ENCODE results near the gene ZBTB8A.
"Not testable (repeated sequence)": the region's sequence is repeated elsewhere in the genome, so short reads cannot be mapped to it uniquely, and the experiment has no call there.

ZBTB8A gene

DNA sequence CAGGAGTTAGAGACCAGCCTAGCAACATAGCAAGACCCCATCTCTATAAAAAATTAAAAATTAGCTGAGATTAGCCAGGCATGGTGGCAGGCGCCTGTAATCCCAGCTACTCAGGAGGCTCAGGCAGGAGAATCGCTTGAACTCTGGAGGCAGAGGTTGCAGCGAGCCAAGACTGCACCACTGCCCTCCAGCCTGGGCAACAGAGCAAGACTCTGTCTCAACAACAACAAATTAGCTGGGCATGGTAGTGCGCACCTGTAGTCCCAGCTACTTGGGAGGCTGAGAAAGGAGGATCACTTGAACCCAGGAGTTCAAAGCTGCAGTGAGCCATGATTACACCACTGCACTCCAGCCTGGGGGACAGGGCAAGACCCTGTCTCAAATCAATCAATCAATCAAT, 90.9 kb downstream of the ZBTB8A start:
- H3K9ac ChIP-seq (ENCODE audit: low read depth in 1 of 2, low read length in 2 of 2); H3K9me3 ChIP-seq (ENCODE audit: control insufficient read depth in 2 of 2, low read length in 2 of 2); H3K4me1 ChIP-seq (ENCODE audit: control insufficient read depth in 2 of 2, insufficient read depth in 2 of 2, low read length in 2 of 2); H3K27me3 ChIP-seq (ENCODE audit: control insufficient read depth in 2 of 2, insufficient read depth in 2 of 2, low read length in 2 of 2); H3K4me3 ChIP-seq (ENCODE audit: low read length in 2 of 2); H3K27ac ChIP-seq (ENCODE audit: low read depth in 2 of 2, low read length in 2 of 2): not testable (repeated sequence)
- peaks cover 15 to 20% of the 10 kb centered on the region in 2 donors for H3K36me3 ChIP-seq (ENCODE audit: control insufficient read depth in 2 of 2, insufficient read depth in 2 of 2, low read length in 2 of 2)

DNA sequence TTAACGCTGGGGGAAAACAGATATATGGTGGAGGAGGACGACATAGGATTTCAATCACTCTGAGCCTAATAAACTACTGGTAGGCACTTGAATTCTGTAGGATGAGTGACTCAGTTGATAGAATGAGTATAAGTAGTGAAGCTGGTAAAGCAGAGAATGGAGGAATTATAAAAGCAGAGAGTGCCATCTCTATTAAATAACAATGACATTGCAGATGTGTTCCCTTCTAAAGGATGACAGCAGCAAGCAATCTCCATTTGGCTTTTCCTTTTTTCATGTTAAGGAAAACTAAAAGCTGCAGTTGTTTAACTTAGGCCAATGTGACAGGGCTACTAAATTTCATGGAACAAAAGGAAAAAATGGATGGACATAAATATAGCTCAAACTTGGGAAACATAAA, 93.6 kb downstream of the ZBTB8A start:
- H3K27ac ChIP-seq (ENCODE audit: low read depth in 2 of 2, low read length in 2 of 2): no peak overlapping the region
- H3K27me3 ChIP-seq (ENCODE audit: control insufficient read depth in 2 of 2, insufficient read depth in 2 of 2, low read length in 2 of 2): no peaks in the 10 kb centered on the region
- H3K36me3 ChIP-seq (ENCODE audit: control insufficient read depth in 2 of 2, insufficient read depth in 2 of 2, low read length in 2 of 2): peaks cover 9 to 15% of the 10 kb centered on the region in 2 donors
- H3K9me3 ChIP-seq (ENCODE audit: control insufficient read depth in 2 of 2, low read length in 2 of 2): no peaks in the 10 kb centered on the region
- no peaks in the 10 kb centered on the region for H3K4me1 ChIP-seq (ENCODE audit: control insufficient read depth in 2 of 2, insufficient read depth in 2 of 2, low read length in 2 of 2)
- no peak overlapping the region for H3K9ac ChIP-seq (ENCODE audit: low read depth in 1 of 2, low read length in 2 of 2)
- no peak overlapping the region for H3K4me3 ChIP-seq (ENCODE audit: low read length in 2 of 2)

DNA sequence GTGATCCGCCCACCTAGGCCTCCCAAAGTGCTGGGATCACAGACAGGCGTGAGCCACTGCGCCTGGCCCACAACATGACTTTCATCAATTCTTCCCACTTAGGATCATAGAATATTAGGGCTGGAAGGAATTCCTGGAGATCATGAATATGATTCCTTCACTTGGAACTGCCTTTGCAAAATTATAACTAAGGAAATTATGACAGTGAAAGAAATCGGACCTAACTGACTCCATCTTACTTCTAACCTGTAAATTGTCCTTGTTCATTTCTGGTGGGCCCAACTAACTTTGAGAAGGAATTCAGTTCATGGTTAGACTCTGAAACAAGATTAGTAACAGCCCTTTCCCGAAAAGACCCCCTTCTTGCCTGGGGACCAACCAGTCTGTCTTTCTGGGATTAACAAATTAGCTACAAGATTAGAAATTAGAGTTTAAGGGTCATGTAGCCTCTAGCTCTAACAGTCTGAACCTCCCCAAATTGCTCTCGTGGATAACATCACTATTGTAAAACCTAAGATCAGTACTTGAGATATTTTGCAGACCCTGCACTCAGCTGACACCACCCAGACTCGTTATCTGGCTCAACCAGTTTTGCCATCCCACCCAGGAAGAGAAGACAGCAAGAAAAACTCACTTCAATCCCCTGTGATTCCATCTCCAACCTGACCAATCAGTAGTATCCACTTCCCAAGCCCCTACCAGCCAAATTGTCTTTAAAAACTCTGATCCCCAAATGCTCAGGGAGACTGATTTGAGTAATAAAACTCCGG, 96.5 kb downstream of the ZBTB8A start:
- Histone ChIP-seq H3K4me1 (ENCODE audit: control insufficient read depth in 2 of 2, insufficient read depth in 2 of 2, low read length in 2 of 2) (no peaks in the 10 kb centered on the region), H3K4me3 (ENCODE audit: low read length in 2 of 2) (no peak overlapping the region), H3K9ac (ENCODE audit: low read depth in 1 of 2, low read length in 2 of 2) (no peak overlapping the region), H3K27ac (ENCODE audit: low read depth in 2 of 2, low read length in 2 of 2) (no peak overlapping the region), H3K27me3 (ENCODE audit: control insufficient read depth in 2 of 2, insufficient read depth in 2 of 2, low read length in 2 of 2) (no peaks in the 10 kb centered on the region), H3K36me3 (ENCODE audit: control insufficient read depth in 2 of 2, insufficient read depth in 2 of 2, low read length in 2 of 2) (peaks cover 4 to 9% of the 10 kb centered on the region in 2 donors), H3K9me3 (ENCODE audit: control insufficient read depth in 2 of 2, low read length in 2 of 2) (no peaks in the 10 kb centered on the region)

DNA sequence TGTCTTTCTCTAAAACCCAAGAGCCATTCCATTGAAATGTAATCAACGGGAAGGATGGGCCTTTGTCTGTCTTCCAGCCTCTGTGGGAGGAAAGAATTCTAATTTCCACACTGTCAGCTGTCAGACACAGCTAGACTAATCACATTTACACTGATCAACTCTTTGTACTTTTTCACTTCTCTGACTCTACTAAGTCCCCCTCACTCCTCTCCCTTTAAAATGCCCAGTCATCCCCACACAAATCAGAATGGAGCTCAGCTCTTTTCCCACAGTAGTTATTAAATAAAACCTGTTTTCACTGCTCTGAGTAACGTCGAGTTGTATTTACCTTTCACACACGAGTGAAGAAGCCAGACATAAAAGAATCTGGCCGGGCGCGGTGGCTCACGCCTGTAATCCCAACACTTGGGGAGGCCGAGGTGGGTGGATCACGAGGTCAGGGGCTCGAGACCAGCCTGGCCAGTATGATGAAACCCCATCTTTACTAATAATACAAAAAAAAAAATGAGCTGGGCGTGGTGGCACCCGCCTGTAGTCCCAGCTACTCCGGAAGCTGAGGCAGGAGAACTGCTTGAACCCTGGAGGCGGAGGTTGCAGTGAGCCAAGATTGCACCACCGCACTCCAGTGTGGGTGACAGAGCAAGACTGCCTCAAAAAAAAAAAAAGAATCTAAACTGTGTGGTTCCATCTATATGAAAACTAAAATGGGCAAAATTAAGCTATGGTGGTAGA, 97.9 kb downstream of the ZBTB8A start:
- Histone ChIP-seq H3K36me3 (ENCODE audit: control insufficient read depth in 2 of 2, insufficient read depth in 2 of 2, low read length in 2 of 2) (peaks cover 4 to 6% of the 10 kb centered on the region in 2 donors), H3K9ac (ENCODE audit: low read depth in 1 of 2, low read length in 2 of 2) (no peak overlapping the region), H3K9me3 (ENCODE audit: control insufficient read depth in 2 of 2, low read length in 2 of 2) (no peaks in the 10 kb centered on the region), H3K27ac (ENCODE audit: low read depth in 2 of 2, low read length in 2 of 2) (no peak overlapping the region), H3K4me1 (ENCODE audit: control insufficient read depth in 2 of 2, insufficient read depth in 2 of 2, low read length in 2 of 2) (no peaks in the 10 kb centered on the region), H3K4me3 (ENCODE audit: low read length in 2 of 2) (no peak overlapping the region), H3K27me3 (ENCODE audit: control insufficient read depth in 2 of 2, insufficient read depth in 2 of 2, low read length in 2 of 2) (no peaks in the 10 kb centered on the region)

DNA sequence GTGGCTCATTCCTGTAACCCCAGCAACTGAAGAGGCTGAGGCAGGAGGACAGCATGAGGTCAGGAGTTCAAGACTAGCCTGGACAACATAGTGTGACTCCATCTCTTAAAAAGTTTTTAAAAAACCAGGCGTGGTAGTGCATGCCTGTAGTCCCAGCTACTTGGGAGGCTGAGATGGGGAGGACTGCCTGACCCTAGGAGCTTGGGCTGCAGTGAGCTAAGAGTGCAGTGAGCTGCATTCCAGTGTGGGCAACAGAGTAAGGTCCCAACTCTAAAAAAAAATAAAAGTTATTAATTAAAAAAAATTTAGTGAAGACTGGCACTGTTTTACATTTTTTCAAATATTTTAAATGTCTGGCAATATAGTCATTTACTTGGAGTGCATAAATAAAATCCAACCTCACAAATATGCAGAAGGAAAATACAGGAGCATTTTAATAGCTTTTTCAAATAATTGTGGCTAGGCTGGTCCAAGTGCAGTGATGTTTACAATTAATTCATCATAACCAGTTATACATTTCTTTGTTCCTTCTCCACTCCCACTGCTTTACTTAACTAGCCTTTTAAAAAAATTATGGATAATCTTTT, 100.4 kb downstream of the ZBTB8A start:
- Histone ChIP-seq H3K9ac (ENCODE audit: low read depth in 1 of 2, low read length in 2 of 2) (no peak overlapping the region), H3K36me3 (ENCODE audit: control insufficient read depth in 2 of 2, insufficient read depth in 2 of 2, low read length in 2 of 2) (no peaks in the 10 kb centered on the region), H3K4me1 (ENCODE audit: control insufficient read depth in 2 of 2, insufficient read depth in 2 of 2, low read length in 2 of 2) (no peaks in the 10 kb centered on the region), H3K27me3 (ENCODE audit: control insufficient read depth in 2 of 2, insufficient read depth in 2 of 2, low read length in 2 of 2) (no peaks in the 10 kb centered on the region), H3K9me3 (ENCODE audit: control insufficient read depth in 2 of 2, low read length in 2 of 2) (no peaks in the 10 kb centered on the region), H3K27ac (ENCODE audit: low read depth in 2 of 2, low read length in 2 of 2) (no peak overlapping the region), H3K4me3 (ENCODE audit: low read length in 2 of 2) (no peak overlapping the region)

DNA sequence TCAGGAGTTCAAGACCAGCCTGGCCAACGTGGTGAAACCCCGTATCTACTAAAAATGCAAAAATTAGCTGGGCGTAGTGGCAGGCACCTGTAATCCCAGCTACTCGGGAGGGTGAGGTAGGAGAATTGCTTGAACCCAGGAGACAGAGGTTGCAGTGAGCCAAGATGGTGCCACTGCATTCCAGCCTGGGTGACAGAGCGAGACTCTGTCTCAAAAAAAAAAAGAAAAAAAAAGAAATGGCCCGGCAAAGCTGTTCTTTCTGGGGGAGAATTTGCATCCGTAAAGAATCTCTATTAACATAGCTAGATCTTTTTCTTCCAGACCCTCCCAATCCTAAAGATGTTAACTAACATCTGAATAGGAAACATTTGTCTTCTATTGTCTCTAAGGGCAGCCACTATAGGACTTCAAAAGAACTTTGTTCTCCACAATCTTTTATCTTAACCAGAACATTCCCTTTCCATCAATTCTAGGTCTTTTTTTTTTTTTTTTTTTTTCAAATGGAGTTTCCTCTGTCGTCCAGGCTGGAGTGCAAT, 103.1 kb downstream of the ZBTB8A start:
- H3K4me3 ChIP-seq (ENCODE audit: low read length in 2 of 2); H3K27me3 ChIP-seq (ENCODE audit: control insufficient read depth in 2 of 2, insufficient read depth in 2 of 2, low read length in 2 of 2); H3K36me3 ChIP-seq (ENCODE audit: control insufficient read depth in 2 of 2, insufficient read depth in 2 of 2, low read length in 2 of 2); H3K9me3 ChIP-seq (ENCODE audit: control insufficient read depth in 2 of 2, low read length in 2 of 2); H3K27ac ChIP-seq (ENCODE audit: low read depth in 2 of 2, low read length in 2 of 2); H3K4me1 ChIP-seq (ENCODE audit: control insufficient read depth in 2 of 2, insufficient read depth in 2 of 2, low read length in 2 of 2); H3K9ac ChIP-seq (ENCODE audit: low read depth in 1 of 2, low read length in 2 of 2): not testable (repeated sequence)

DNA sequence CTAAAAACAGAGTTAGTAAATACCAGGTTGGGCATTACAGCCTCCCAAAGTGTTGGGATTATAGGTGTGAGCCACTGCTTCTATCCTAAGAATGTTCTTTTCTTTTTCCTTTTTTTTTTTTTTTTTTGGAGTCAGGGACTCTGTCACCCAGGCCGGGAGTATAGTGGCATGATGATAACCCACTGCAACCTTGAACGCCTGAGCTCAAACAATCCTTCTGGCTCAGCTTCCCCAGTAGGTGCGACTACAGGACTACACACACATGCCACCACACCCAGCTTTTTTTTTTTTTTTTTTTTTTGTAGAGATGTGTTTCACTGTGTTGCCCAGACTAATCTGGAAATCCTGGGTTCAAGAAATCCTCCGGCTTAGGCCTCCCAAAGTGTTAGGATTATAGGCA, 105.2 kb downstream of the ZBTB8A start:
- Histone ChIP-seq H3K9ac (ENCODE audit: low read depth in 1 of 2, low read length in 2 of 2) (no peak overlapping the region), H3K27me3 (ENCODE audit: control insufficient read depth in 2 of 2, insufficient read depth in 2 of 2, low read length in 2 of 2) (no peaks in the 10 kb centered on the region), H3K4me3 (ENCODE audit: low read length in 2 of 2) (no peak overlapping the region), H3K9me3 (ENCODE audit: control insufficient read depth in 2 of 2, low read length in 2 of 2) (no peaks in the 10 kb centered on the region), H3K4me1 (ENCODE audit: control insufficient read depth in 2 of 2, insufficient read depth in 2 of 2, low read length in 2 of 2) (peaks cover 2 to 5% of the 10 kb centered on the region in 2 donors), H3K27ac (ENCODE audit: low read depth in 2 of 2, low read length in 2 of 2) (no peak overlapping the region), H3K36me3 (ENCODE audit: control insufficient read depth in 2 of 2, insufficient read depth in 2 of 2, low read length in 2 of 2) (peaks cover 0 to 8% of the 10 kb centered on the region in 2 donors)

DNA sequence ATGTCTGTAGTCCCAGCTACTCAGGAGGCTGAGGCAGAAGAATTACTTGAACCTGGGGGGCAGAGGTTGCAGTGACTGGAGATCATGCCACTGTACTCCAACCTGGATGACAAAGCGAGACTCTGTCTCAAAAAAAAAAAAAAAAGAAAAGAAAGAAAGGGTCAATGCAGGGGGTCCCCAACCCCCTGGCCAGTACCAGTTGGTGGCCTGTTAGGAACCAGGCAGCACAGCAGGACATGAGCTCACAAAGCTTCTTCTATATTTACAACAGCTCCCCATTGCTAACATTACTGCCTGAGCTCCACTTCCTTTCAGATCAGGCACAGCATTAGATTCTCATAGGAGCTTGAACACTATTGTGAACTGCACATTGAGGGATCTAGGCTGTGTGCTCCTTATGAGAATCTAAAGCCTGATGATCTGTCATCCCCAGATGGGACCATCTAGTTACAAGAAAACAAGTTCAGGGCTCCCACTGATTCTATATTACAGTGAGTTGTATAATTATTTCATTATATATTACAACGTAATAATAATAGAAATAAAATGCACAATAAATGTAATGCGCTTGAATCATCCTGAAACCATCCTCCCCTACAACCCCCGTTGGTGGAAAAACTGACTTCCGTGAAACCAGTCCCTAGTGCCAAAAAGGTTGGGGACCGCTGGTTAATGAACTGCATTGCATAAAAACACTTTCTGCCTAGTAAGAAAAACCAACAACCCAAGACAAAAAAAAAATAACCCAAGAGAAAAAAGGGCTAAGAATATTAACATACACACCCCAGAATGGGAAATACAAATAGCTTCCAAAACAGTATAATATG, 108.3 kb downstream of the ZBTB8A start:
- H3K27ac ChIP-seq (ENCODE audit: low read depth in 2 of 2, low read length in 2 of 2): no peak overlapping the region
- no peaks in the 10 kb centered on the region for H3K9me3 ChIP-seq (ENCODE audit: control insufficient read depth in 2 of 2, low read length in 2 of 2)
- peaks cover 10 to 15% of the 10 kb centered on the region in 2 donors for H3K4me1 ChIP-seq (ENCODE audit: control insufficient read depth in 2 of 2, insufficient read depth in 2 of 2, low read length in 2 of 2)
- no peak overlapping the region for H3K4me3 ChIP-seq (ENCODE audit: low read length in 2 of 2)
- H3K36me3 ChIP-seq (ENCODE audit: control insufficient read depth in 2 of 2, insufficient read depth in 2 of 2, low read length in 2 of 2): peaks cover 0 to 8% of the 10 kb centered on the region in 2 donors
- no peaks in the 10 kb centered on the region for H3K27me3 ChIP-seq (ENCODE audit: control insufficient read depth in 2 of 2, insufficient read depth in 2 of 2, low read length in 2 of 2)
- H3K9ac ChIP-seq (ENCODE audit: low read depth in 1 of 2, low read length in 2 of 2): no peak overlapping the region

DNA sequence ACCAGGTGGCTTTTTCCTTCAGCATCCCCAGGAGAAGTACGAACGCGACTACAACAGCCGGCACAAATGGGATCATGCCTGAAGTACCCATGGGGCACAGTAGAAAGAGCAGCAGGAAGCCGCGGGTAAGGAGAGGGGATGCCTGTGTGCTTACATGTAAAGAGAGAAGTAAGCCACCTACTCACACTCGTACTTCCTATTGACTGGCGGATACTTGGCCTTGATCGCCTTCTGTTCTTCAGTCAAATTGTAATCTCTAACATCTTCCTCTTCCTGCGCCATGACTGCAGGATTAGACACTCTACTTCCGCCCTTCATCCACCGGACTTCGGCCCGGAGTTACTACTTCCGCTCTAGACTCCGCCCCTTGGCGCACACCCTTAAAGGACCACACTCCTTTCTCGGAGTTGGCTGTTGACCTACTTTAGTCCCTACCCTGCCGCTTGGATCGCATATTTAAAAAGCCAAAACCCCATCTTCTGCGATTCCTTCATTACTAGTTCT, 111.1 kb downstream of the ZBTB8A start, which contains the start of gene ZBTB8OS:
Gene ZBTB8OS, minus strand, starts transcription at position 303 of the 504 bp plus-strand sequence. Its CDS starts 21 bp downstream, at position 282.
- peaks cover 12 to 23% of the 10 kb centered on the region in 2 donors for H3K4me1 ChIP-seq (ENCODE audit: control insufficient read depth in 2 of 2, insufficient read depth in 2 of 2, low read length in 2 of 2)
- peaks cover 9 to 24% of the 10 kb centered on the region in 2 donors for H3K36me3 ChIP-seq (ENCODE audit: control insufficient read depth in 2 of 2, insufficient read depth in 2 of 2, low read length in 2 of 2)
- no peaks in the 10 kb centered on the region for H3K9me3 ChIP-seq (ENCODE audit: control insufficient read depth in 2 of 2, low read length in 2 of 2)
- peak within 1 kb of the TSS; percentile 99 to 100 for H3K27ac ChIP-seq (ENCODE audit: low read depth in 2 of 2, low read length in 2 of 2)
- H3K27me3 ChIP-seq (ENCODE audit: control insufficient read depth in 2 of 2, insufficient read depth in 2 of 2, low read length in 2 of 2): no peaks in the 10 kb centered on the region
- peak within 1 kb of the TSS; percentile 87 to 92 for H3K9ac ChIP-seq (ENCODE audit: low read depth in 1 of 2, low read length in 2 of 2)
- H3K4me3 ChIP-seq (ENCODE audit: low read length in 2 of 2): peak within 1 kb of the TSS; percentile 96 to 97
